Measurements from ENCODE around the gene UNC45B.
"Not testable (repeated sequence)": the region's sequence is repeated elsewhere in the genome, so short reads cannot be mapped to it uniquely, and the experiment has no call there.

UNC45B gene

DNA sequence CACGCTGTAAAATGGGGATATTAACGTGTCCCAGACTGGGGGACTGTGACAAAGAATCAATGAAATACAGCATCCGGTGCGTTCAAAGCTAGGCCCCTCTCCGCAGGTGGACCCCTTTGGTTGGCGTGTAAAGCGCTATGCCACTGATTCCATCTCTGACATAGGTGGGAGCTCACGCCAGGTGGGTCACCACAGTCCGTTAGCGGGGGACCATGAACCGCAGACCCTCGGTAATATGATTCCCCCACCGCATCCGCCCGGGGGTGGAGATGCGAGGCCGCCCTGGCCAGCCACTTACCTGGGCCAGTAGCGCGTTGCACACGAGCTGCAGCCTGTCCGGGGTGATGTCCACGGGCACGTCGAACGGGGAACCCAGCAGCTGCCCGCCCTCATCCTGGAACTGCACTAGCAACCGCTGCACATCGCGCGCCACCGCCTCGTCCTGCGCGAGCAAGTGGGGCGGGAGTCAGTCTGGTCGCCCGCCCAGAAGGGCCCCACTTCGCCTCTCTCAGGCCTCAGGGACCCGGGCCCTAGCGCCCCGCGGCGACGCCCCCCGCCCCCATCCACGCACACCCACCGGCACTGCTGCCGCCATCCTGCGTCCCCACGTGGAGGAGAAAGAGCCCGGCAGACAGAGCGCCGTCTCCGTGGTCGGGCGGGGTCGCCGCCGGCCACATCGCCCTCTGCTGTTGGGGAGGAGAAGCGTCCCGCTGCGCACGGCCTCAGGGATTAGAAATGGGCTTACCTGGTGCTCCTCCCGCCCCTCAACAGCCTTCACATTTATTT lies 5.7 kb upstream of the UNC45B start, which contains the start of gene NLE1:
NLE1 (minus strand) TSS at position 623 of the 786 bp plus-strand sequence; CDS start at position 595, 28 bp downstream.
- DNase-seq = peak; percentile 73

DNA sequence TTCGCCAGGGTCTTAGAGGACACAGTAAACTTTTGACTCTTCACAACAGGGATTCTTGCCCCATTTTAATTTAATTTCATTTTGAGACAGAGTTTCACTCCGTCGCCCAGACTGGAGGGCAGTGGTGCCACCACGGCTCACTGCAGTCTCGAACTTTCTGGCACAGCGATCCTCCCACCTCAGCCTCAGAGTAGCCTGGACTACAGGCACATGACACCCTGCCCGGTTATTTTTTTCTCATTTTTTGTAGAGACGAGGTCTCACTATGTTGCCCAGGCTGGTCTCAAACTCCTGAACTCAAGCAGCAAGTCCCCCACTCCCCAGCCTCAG lies 5.2 kb upstream of the UNC45B start:
- DNase-seq = no peak

DNA sequence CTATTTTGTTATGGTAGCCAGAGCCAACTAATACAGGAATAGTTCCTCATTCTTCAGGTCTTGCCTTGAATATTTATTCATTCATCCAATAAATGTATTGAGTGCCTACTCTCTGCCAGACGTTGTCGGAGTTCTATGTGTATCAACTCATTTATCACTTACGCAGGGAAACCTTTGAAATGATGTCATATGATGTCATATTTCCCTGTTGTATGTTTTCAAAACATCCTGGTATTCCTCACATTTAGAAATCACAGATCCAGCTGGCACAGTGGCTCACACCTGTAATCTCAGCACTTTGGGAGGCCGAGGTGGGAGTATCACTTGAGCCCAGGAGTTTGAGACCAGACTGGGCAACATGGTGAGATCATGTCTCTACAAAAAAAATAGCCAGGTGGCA lies 2.8 kb upstream of the UNC45B start:
- no peak for DNase-seq

DNA sequence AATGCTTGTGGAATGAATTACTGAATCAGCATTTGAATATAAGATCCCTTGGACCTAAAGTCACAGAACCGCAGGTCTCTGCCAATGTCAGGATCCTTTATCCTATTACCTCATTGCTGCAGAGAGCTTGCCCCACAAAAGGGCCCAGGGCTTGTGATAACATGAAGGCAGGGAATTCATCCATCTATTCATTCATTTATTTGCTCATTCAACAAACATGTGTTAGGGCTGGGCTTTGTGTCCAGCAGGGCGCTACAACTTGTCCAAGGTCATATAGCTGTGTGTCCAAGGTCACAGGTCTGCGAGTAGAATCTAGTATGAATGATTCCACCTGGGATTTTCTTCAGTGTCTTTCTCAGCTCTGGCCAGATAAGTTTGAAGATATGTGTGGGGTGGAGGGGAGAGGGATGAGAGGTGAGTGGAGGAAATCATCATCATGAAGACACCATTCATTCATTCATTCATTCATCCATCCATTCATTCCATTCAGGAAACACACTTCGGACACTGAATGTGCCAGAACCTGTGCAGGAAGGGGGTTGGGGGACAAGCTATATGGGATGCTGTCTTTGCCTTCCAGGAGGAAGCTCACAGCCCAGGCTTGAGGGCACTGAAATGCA lies 1.3 kb upstream of the UNC45B start:
- DNase-seq = no peak

DNA sequence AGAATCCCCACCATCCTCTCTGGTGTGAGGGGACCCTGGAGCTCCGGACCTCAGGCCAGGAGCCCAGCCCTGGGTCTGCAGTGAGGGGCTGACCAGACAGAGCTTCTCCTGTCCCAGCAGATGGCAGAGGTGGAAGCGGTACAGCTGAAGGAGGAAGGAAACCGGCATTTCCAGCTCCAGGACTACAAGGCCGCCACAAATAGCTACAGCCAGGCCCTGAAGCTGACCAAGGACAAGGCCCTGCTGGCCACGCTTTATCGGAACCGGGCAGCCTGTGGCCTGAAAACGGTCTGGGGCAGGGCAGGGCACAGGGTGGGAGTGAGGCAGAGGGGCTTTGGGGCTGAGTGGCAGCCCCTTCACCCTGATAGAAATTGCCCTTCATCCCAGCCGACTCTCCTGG lies 527 bp downstream of the UNC45B start:
- no peak for DNase-seq

DNA sequence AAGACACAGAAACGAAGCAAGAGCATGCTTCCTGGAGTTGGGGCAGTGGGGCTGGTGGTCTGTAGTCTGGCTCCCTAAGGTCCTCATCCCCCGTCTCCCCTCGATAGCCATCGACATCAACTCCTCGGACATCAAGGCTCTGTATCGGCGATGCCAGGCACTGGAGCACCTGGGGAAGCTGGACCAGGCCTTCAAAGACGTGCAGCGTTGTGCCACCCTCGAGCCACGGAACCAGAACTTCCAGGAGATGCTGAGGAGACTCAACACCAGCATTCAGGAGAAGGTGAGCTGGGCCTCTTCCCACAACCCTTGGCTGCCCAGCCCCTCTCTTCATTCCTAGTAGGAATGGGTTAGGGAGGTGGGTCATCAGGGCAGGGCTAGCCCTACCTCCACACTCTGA lies 2.3 kb downstream of the UNC45B start:
- DNase-seq = no peak

DNA sequence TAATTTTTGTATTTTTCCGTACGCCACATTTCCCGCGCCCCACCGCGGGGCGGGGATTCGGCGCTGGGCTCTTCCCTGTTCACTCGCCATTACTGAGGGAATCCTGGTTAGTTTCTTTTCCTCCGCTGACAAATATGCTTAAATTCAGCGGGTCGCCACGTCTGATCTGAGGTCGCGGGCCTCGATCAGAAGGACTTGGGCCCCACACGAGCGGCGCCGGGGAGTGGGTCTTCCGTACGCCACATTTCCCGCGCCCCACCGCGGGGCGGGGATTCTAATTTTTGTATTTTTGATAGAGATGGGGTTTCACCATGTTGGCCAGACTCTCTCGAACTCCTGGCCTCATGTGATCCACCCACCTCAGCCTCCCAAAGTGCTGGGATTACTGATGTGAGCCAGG lies 3.5 kb downstream of the UNC45B start:
- DNase-seq = not testable (repeated sequence)

DNA sequence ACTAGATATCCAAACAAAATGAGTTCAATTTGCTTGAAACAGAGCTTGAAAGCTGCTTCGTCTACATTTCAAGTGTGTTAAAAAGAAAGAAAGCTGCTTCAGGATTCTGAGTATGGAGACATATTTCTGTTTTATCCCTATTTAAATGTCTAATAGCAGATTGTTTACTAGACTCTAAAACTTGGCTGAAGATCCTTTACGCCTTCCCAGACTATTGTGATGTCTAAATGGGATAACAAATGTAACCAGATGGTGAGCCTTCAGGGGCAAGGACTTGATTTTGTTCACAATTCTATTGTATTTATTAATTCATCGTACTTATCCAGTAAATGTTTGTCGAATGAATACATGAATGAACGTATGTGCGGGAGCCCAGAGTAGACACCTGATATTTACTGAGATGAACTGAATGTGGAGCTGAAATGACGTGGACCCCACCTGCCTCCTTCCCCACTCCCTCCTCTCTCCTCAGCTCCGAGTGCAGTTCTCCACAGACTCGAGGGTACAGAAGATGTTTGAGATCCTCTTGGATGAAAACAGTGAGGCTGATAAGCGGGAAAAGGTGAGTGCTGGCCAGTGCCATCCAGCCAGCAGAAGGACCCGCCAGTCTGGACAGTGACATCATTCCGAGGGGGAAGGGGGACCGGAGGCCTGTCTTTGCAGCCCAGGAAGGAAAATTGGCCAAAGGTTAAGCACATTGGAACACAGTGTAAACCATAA lies 5.0 kb downstream of the UNC45B start:
- DNase-seq = no peak

DNA sequence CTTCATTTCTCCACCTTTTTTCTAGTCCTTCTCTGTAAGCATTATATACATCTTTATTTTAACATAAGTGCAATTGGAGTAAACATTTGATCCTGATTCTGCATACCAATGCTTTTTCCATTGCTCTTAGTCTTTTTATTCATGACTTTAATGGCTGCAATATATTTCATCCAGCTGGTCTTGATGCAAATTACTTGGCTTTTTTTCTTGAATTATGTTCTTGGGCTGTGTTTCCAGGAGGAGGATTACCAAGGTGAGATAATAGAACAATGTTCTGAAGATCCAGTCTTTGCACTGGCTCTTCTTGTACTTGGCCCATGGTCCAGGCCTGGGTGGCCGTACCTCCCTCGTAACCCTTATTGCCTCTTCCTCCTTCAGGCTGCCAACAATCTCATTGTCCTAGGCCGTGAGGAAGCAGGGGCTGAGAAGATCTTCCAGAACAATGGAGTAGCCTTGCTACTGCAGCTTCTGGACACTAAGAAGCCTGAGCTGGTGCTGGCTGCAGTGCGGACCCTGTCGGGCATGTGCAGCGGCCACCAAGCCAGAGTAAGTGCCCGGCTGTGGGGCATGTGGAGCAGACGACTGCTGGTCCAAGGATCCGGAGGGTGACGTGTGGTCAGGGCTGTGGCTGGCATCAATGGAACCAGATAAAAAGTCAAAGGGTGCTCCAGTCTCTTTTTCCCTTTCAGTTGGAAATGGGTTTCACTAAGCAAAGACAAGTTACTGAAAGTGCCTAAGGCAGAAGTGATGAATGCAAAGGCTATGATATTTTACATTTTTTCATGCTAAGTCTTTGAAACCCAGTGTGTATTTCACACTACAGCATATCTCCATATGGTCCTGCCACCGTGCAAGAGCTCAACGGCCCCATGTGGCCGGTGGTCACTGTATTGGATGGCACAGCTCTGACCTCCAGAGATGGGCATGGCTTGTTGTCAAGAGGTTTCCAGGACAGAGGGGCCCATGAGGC lies 6.9 kb downstream of the UNC45B start:
- DNase-seq = no peak

DNA sequence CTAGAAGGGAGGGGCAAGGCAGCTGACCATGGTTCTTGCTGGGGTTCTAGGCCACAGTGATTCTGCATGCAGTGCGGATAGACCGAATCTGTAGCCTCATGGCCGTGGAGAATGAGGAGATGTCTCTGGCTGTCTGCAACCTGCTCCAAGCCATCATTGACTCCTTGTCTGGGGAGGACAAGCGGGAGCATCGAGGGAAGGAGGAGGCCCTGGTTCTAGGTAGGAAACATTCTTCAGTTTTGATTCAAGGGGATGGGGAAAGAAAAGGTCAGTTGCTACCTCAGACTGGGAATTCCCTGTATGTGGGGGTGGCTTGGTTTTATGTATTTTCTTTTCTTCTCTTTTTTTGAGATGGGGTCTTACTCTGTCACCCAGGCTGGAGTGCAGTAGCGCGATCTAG lies 7.6 kb downstream of the UNC45B start:
- no peak for DNase-seq

DNA sequence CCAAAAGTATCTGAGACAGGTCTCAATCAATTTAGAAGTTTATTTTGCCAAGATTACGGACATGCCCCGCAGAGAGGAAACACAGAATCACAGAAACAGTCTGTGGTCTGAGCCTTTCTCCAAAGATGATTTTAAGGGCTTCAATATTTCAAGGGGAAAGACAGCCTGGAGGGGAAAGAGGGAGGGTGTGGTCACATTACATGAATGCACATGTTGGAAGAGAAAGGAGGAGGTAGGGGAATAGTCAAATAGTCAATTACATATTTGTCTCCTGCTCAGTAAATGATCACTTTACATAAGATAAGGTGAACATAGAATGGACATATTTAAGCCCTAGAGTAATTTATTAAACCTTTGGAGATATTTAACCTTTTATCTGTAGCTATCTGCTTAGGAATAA lies 12.3 kb downstream of the UNC45B start:
- no peak for DNase-seq

DNA sequence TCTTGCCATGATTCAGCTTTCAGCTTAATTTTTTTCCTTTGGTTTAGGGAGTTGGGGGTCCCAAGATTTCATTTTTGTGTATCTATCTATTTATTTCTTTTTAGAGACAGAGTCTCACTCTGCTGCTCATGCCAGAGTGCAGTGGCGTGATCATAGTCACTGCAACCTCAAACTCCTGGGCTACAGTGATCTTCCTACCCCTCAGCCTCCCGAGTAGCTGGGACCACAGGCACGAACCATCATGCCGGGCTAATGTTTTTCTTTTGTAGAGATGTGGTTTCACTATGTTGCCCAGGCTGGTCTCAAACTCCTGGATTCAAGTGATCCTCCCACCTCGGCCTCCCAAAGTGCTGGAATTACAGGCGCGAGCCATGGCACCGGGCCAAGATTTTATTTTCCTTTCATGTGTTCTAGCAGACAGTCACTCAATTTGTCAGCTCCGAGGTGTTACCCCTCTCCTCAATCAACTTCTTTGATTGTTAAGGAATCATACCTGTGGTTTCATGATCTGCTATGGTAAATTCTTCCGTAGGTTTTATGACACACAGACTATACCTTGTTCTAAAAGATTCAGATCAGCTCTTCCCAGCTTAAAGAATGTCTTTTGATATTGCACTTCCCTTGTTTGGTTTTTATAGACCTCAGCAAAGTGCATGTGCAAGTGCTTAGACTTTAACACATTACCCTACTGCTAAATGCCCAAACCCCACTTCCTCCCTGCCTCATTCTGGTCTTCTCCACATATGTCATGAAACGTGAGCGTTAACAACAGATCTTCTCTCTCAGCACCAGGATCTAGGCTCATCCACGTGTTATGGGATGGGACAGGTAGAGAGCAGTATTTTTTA lies 13.0 kb downstream of the UNC45B start:
- no peak for DNase-seq

DNA sequence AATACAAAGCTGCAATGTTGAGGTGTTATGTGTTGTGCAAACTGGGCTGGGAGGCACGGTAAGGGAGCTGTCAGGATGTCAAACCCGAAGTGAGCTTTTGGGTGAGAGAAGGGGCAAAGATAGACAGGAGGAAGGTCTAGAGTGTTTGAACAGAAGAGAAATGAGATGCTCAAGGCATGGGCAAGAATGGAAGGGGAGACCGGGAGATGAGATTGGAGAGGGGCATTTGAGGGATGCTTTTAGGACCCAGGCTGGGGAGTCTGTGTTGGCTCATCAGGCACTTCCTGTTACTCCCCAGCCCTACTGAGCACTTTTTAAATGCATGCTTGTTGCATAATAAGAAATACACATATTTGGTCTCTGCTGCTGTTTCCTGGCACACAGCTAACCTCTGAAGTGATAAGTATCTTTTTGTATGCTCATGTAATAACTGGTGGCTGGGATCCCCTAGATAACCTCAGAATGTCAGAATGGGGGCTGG lies 13.7 kb downstream of the UNC45B start:
- no peak for DNase-seq

DNA sequence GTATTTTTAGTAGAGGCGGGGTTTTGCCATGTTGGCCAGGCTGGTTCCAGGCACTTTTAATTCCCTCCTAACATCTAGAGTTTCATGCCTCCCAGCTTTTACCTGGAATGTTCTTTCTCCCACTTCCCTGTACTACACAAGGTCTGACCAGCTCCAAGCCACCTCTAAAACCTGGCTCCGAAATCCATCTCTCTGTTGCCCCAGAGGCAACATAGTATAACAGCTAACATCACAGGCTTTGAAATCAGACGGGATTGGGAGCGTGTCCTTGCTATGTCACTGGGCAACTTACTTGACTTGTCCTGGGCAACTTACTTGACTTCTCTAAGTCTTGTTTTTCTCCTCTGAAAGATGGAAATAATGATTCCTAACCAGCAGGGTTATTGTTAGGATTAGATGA lies 15.1 kb downstream of the UNC45B start:
- DNase-seq = no peak

DNA sequence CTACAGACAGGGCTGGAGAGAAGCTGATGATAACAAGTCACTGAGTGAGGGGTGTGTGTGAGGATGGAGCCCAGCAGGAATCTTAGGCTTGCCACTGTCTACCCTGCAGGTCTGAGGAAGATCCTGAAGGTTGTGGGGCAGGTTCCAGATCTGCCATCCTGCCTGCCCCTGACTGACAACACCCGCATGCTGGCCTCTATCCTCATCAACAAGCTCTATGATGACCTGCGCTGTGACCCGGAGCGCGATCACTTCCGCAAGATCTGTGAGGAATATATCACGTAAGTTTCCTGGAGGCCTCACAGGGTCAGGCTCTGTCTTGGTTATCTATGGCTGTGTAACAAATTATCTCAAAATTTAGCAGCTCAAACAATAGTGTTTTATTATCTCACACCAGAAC lies 16.3 kb downstream of the UNC45B start:
- no peak for DNase-seq

DNA sequence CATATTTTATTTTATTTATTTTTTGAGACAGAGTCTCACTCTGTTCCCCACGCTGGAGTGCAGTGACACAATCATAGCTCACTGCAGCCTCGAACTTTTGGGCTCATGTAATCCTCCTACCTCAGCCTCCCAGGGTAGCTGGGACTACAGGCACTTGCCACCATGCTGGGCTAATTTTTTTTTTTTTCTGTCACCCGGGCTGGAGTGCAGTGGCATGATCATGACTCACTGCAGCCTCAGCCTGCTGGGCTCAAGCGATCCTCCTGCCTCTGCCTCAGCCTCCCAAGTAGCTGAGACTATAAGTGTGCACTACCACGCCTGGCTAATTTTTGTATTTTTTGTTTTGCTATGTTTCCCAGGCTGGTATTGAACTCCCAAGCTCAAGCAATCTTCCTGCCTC lies 17.1 kb downstream of the UNC45B start:
- no peak for DNase-seq

DNA sequence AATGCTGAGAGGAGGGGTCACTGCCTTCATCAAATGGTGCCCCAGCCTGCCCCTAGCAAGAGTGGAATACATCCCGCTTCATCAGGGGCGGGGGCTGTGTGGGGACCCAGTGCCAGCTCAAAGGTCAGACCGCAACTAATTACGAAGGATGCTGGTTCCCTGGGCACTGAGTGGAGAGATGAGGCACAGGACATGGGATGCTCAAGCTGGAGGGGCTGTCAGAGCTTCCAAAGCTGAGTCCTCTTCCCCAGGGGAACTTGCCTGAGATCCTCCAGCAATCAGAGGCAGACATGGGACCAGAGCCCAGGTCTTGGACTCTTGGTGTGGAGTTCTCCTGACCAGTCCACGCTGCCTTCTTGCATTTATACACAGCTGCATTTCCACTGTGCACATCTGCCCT lies 18.9 kb downstream of the UNC45B start:
- DNase-seq = no peak

DNA sequence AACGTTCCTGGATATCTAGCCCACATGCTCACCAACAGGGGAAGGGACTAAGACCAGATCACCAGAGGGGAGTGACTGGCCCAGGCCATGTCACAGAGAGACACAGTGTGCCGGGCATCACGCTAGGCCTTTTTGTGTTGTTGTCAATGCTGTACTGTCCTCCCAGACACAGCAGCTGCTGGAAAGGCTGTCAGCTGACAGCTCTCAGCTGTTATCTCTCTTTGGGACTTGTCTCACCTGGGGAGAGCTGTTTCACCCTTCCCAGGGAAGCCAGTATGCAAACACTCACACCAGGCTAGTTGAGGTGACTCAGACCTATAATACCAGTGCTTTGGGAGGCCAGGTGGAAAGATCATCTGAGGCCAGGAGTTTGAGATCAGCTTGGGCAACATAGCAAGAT lies 19.4 kb downstream of the UNC45B start:
- no peak for DNase-seq

DNA sequence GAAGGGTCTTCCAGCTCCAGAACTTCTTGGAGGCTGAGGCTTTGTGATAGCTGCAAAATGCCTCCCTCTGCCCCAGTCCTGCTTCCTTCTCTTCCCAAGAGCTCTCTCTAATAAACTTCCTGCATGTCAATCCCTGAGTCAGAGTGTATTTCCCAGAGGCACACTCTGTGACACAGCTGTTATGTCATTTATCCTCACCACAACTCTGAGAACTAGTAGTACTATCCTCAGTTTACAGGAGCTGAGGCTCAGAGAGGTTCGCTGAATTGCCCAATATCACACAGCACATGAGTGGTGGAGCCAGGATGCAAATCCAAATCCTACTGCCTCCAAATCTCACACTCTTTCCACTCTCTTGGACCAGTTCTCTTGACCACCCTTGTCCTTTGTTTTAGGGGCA lies 20.0 kb downstream of the UNC45B start:
- no peak for DNase-seq

DNA sequence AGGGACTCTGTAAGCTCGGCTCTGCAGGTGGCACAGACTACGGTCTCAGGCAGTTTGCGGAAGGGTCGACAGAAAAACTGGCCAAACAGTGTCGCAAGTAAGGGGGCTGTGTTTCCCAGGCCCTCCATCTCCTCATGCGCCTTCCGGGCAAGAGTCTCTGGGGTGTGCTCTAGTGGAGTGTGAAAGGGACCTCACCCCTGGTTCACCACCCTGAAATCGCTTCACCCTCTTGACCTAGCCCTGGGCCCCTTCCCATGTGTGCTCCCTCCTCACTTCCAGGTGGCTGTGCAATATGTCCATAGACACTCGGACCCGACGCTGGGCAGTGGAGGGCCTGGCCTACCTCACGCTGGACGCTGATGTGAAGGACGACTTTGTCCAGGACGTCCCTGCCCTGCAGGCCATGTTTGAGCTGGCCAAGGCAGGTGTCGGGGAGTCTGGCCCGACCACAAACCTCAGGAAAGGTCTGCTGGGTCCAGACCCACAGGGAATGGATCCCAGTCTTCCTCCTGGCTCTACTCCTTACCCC lies 22.3 kb downstream of the UNC45B start:
- DNase-seq = no peak

DNA sequence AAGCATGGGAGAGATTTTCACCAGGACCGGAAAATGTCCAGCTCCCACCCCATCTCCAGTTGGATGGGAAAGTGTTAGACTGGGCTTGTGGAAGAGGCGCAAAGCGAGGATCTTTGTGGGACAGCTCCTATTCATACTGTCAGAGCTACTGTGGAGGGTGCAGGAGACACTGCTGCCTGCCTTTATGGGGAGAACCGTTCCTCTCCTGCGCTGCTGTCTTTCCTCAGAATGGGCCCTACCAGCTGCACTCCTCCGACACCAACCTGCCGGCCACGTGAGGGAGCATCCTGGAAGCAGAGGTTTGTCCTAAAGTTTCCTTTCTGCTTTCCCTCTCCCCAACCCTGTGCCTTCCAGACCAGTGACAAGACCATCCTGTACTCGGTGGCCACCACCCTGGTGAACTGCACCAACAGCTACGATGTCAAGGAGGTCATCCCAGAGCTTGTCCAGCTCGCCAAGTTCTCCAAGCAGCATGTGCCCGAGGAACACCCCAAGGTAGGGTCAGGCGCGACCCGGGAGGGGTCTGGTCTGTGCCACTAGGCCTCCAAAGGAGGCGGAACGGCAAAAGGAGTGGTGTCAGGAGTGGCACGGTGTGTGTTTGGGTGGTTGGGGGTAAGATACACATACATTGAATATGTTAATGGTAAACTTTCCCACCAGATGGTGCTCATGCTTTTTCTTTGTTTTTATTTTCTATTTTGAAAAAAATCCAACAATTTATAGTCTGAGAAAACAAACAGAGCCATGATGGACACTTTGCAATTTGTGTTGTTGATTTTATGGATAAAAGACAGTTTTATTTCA lies 23.6 kb downstream of the UNC45B start:
- no peak for DNase-seq
